IMR-90 (cell line): ENCODE data around the gene NTF3. TPM values are rescaled to one million over a fixed set of nuclear protein-coding genes. Genes with fewer than 3 reads are reported as not detected.

ENCODE experiments used
- ATAC-seq: fragments of 200-7000 bp; cut with Tn5 transposase; 2 replicates; pipeline ENCODE4 v1.9.1; 2020; ENCODE audit warnings: low read depth, mild to moderate bottlenecking, moderate library complexity
- BruUV-seq: library from RNA; stranded (reverse); fragments of 400-500 nt; replicated peaks from 2 replicates; lab custom pipeline; 2021; lab: Mats Ljungman, UMichigan
- CTCF ChIA-PET: fragments of 300-600 bp; formaldehyde crosslinking; extraction: SDS; loops from one replicate; lab custom pipeline; 2021; ENCODE audit warnings: antibody characterized with exemption; lab: Yijun Ruan, JAX
- POLR2A ChIA-PET: fragments of 300-600 bp; sonication (Branson Sonifier 250); formaldehyde crosslinking; loops from one replicate; lab custom pipeline; 2022; ENCODE audit warnings: antibody characterized with exemption; ENCODE audit not compliant: unreplicated experiment; lab: Charles Lee
- DNase-seq: peaks from one replicate; pipeline ENCODE4 v3.0.0; 2013
- H2AFZ ChIP-seq: replicated peaks from 2 replicates; pipeline ENCODE3; 2013; ENCODE audit warnings: low read length, mild to moderate bottlenecking; ENCODE audit not compliant: poor library complexity
- H2AK5ac ChIP-seq: 2 replicates; pipeline ENCODE4 v1.6.1; 2013; ENCODE audit warnings: low read depth, low read length, inconsistent platforms
- H2AK9ac ChIP-seq: replicated peaks from 2 replicates; pipeline ENCODE3; 2013; ENCODE audit warnings: mild to moderate bottlenecking, low read depth, low read length, moderate library complexity; ENCODE audit not compliant: poor library complexity
- H2BK120ac ChIP-seq: 2 replicates; pipeline ENCODE4 v1.6.1; 2013; ENCODE audit warnings: low read depth, low read length, inconsistent platforms
- H2BK15ac ChIP-seq: 3 replicates; pipeline ENCODE4 v1.6.1; 2013; ENCODE audit warnings: low read depth, low read length, inconsistent platforms
- H2BK20ac ChIP-seq: 2 replicates; pipeline ENCODE4 v1.6.1; 2013; ENCODE audit warnings: low read depth, mild to moderate bottlenecking, inconsistent platforms, low read length, moderate library complexity
- H2BK5ac ChIP-seq: 2 replicates; pipeline ENCODE4 v1.6.1; 2013; ENCODE audit warnings: mild to moderate bottlenecking, low read depth, low read length, inconsistent platforms; ENCODE audit not compliant: poor library complexity, severe bottlenecking
- H3K14ac ChIP-seq: replicated peaks from 2 replicates; pipeline ENCODE4 v1.6.1; 2013; ENCODE audit warnings: low read depth, low read length, inconsistent platforms
- H3K18ac ChIP-seq: 2 replicates; pipeline ENCODE4 v1.6.1; 2013; ENCODE audit warnings: low read depth, low read length, control low read depth
- H3K23ac ChIP-seq: 2 replicates; pipeline ENCODE4 v1.6.1; 2013; ENCODE audit warnings: low read depth, low read length, inconsistent platforms
- H3K27ac ChIP-seq: 2 replicates; pipeline ENCODE4 v1.5.1; 2013; ENCODE audit warnings: mild to moderate bottlenecking, control low read depth, low read length; ENCODE audit not compliant: insufficient read depth
- H3K27me3 ChIP-seq: 2 replicates; pipeline ENCODE4 v1.6.1; 2013; ENCODE audit warnings: low read length; ENCODE audit not compliant: control insufficient read depth, insufficient read depth
- H3K36me3 ChIP-seq: 2 replicates; pipeline ENCODE4 v1.6.1; 2013; ENCODE audit warnings: low read length, mixed read lengths; ENCODE audit not compliant: control insufficient read depth, insufficient read depth
- H3K4ac ChIP-seq: 2 replicates; pipeline ENCODE4 v1.6.1; 2013; ENCODE audit warnings: low read depth, low read length, inconsistent platforms
- H3K4me1 ChIP-seq: 2 replicates; pipeline ENCODE4 v1.6.1; 2013; ENCODE audit warnings: low read length, mixed read lengths; ENCODE audit not compliant: control insufficient read depth, insufficient read depth
- H3K4me2 ChIP-seq: 2 replicates; pipeline ENCODE4 v1.6.1; 2013; ENCODE audit warnings: low read depth, mild to moderate bottlenecking, control low read depth, low read length, moderate library complexity
- H3K4me3 ChIP-seq: 2 replicates; pipeline ENCODE4 v1.5.1; 2013; ENCODE audit warnings: low read depth, mild to moderate bottlenecking, control low read depth, low read length, moderate library complexity; ENCODE audit not compliant: insufficient read depth
- H3K56ac ChIP-seq: 2 replicates; pipeline ENCODE4 v1.6.1; 2013; ENCODE audit warnings: low read length, inconsistent platforms; ENCODE audit not compliant: insufficient read depth; ENCODE audit errors: extremely low read depth
- H3K79me1 ChIP-seq, 2 experiments: 2 replicates each; pipeline ENCODE4 v1.6.1; 2013; ENCODE audit warnings: low read length in 2 of 2, inconsistent platforms in 1 of 2, low read depth in 1 of 2
- H3K9ac ChIP-seq: 2 replicates; pipeline ENCODE4 v1.6.1; 2013; ENCODE audit warnings: low read depth, low read length, control low read depth
- H3K9me1 ChIP-seq: 2 replicates; pipeline ENCODE4 v1.6.1; 2013; ENCODE audit warnings: low read length, inconsistent platforms; ENCODE audit not compliant: insufficient read depth
- H3K9me3 ChIP-seq: 2 replicates; pipeline ENCODE4 v1.6.1; 2013; ENCODE audit warnings: low read length; ENCODE audit not compliant: control insufficient read depth, insufficient read depth
- H4K20me1 ChIP-seq: 2 replicates; pipeline ENCODE4 v1.6.1; 2013; ENCODE audit warnings: low read length, inconsistent platforms; ENCODE audit not compliant: insufficient read depth
- H4K5ac ChIP-seq: 2 replicates; pipeline ENCODE4 v1.6.1; 2013; ENCODE audit warnings: mild to moderate bottlenecking, low read depth, low read length, control low read depth
- H4K8ac ChIP-seq, 2 experiments: 2 replicates each; pipeline ENCODE4 v1.6.1; 2013; ENCODE audit warnings: low read depth in 2 of 2, low read length in 2 of 2, control low read depth in 1 of 2, inconsistent platforms in 1 of 2
- H4K91ac ChIP-seq: 2 replicates; pipeline ENCODE4 v1.6.1; 2013; ENCODE audit warnings: low read depth, low read length, inconsistent platforms; ENCODE audit not compliant: insufficient read depth
- BHLHE40 ChIP-seq: fragments of 150-350 bp; IDR thresholded peaks from 2 replicates; pipeline ENCODE4 v1.6.1; 2016; ENCODE audit warnings: mild to moderate bottlenecking, low read depth, low read length
- MAFK ChIP-seq: IDR thresholded peaks from 2 replicates; pipeline ENCODE4 v1.6.1; 2012; ENCODE audit warnings: low read depth, low read length, improper control_type of control experiment
- MXI1 ChIP-seq: IDR thresholded peaks from 2 replicates; pipeline ENCODE4 v1.6.1; 2012; ENCODE audit warnings: low read depth, mild to moderate bottlenecking, low read length, moderate library complexity, borderline replicate concordance
- WGBS, 2 experiments: methylation state at CpG; one replicate each; pipeline versions ENCODE4 v1.1.5 to v1.1.7; 2013; ENCODE audit warnings: missing lambda C conversion rate in 2 of 2; ENCODE audit not compliant: insufficient read length in 1 of 2; ENCODE audit errors: extremely low coverage in 2 of 2; 5-methylcytosine and 5-hydroxymethylcytosine counted together
- dilution Hi-C: fragments of 300-500 bp; cut with HindIII; formaldehyde crosslinking; loops from one replicate; pipeline ENCODE4 v1.14.3; 2018; ENCODE audit warnings: low sequenced_read_pairs; ENCODE audit not compliant: unreplicated experiment
- in situ Hi-C: fragments of 300-500 bp; cut with MboI; formaldehyde crosslinking; loops from 3 replicates; pipeline ENCODE4 v1.14.3; 2019; ENCODE audit warnings: low sequenced_read_pairs, inconsistent platforms, mixed read lengths
- intact Hi-C: fragments of 100-400 bp; cut with micrococcal nuclease; formaldehyde crosslinking; loops from 2 replicates; pipeline ENCODE4 v1.10.0; 2022
- polyA plus RNA-seq, 3 experiments: library from polyadenylated mRNA; depleted of rRNA; stranded (reverse); fragments of >200 nt; gene quantifications; 2 replicates each; pipeline ENCODE4 v1.2.3, GENCODE V29; 2012; ENCODE audit warnings: low replicate concordance in 1 of 3
- total RNA-seq: library from RNA; depleted of rRNA; stranded (reverse); fragments of >200 nt; gene quantifications from 2 replicates; pipeline ENCODE4 v1.2.3, GENCODE V29; 2012

NTF3 gene
- total and polyA plus RNA-seq, 2 of the 4 experiments (the other 2 are of a cell fraction): 12.2 to 32.4 TPM

GRCh38 chr12:5455045-5455444, 23.1 kb downstream of the NTF3 start:
- dilution Hi-C loops: no loop called here
- peaks cover 12% of the 10 kb centered on the region for H3K36me3 ChIP-seq
- TF ChIP-seq BHLHE40: no peak
- no peak for TF ChIP-seq MAFK
- TF ChIP-seq MXI1: no peak
- WGBS, 2 experiments: 90% methylated on average over 6 of the region's 11 CpGs; no CpG with 5 or more reads in 1 of the 2 experiments
- ATAC-seq (no peak), DNase-seq (no peak)
- peak overlapping the region in 1 of 2 experiments; percentile 98; a peak in 3 of 4 replicates for H4K8ac ChIP-seq
- H4K5ac ChIP-seq: peak overlapping the region; percentile 62
- no TSS peak for BruUV-seq
- no peak overlapping the region for H3K56ac ChIP-seq
- peak overlapping the region; percentile 95 for H3K4ac ChIP-seq
- intact Hi-C loops: no loop called here
- peak overlapping the region; percentile 98 for H3K27ac ChIP-seq
- POLR2A ChIA-PET: no interaction called here
- no peaks in the 10 kb centered on the region for H3K27me3 ChIP-seq
- H3K4me3 ChIP-seq: no peak overlapping the region
- H2AFZ ChIP-seq: no peak overlapping the region
- in situ Hi-C loops: loop anchor here (25.0 kb wide), 1 partner anchor 832 kb away; no protein-coding TSS in a partner anchor
- peaks cover 49% of the 10 kb centered on the region for H3K4me1 ChIP-seq
- no peak overlapping the region for H3K4me2 ChIP-seq
- peak overlapping the region; percentile 99 for H2BK5ac ChIP-seq
- 0 out of 2 replicates have a peak overlapping the region, but pooled peaks have one; percentile 10 for H3K9ac ChIP-seq
- H2BK15ac ChIP-seq: peak overlapping the region; percentile 98; the same call in 2 of the 3 replicates
- H3K9me3 ChIP-seq: no peaks in the 10 kb centered on the region
- H3K79me1 ChIP-seq: peaks cover 73 to 94% of the 10 kb centered on the region in 2 experiments
- peak overlapping the region; percentile 49; the same call in 1 of the 2 replicates for H3K23ac ChIP-seq
- peak overlapping the region; percentile 97; the same call in 1 of the 2 replicates for H2AK5ac ChIP-seq
- H4K20me1 ChIP-seq: no peaks in the 10 kb centered on the region; the same call in 1 of the 2 replicates
- H3K14ac ChIP-seq: peak overlapping the region; percentile 62
- CTCF ChIA-PET: no interaction called here
- peaks cover 54% of the 10 kb centered on the region for H3K9me1 ChIP-seq
- no peak overlapping the region for H2AK9ac ChIP-seq
- H4K91ac ChIP-seq: peak overlapping the region; percentile 82; the same call in 1 of the 2 replicates
- H2BK20ac ChIP-seq: peak overlapping the region; percentile 5; the same call in 1 of the 2 replicates
- peak overlapping the region; percentile 99 for H2BK120ac ChIP-seq
- peak overlapping the region; percentile 14; the same call in 1 of the 2 replicates for H3K18ac ChIP-seq
